PFSK-1 (cell line): ENCODE measurements around the gene INKA1.

ENCODE experiments used
- FOXP2 ChIP-seq: optimal IDR thresholded peaks from 2 replicates; pipeline ENCODE3; 2011; ENCODE audit warnings: borderline replicate concordance, control low read depth, inconsistent platforms; ENCODE audit not compliant: insufficient read depth; ENCODE audit errors: extremely low read length, extremely low read depth
- POLR2AphosphoS5 ChIP-seq: IDR thresholded peaks from 2 replicates; pipeline ENCODE4 v1.6.1; 2012; ENCODE audit warnings: low read depth, mild to moderate bottlenecking, control low read depth, low read length, moderate library complexity
- SIN3A ChIP-seq: IDR thresholded peaks from 2 replicates; pipeline ENCODE4 v1.6.1; 2012; ENCODE audit warnings: mild to moderate bottlenecking, low read length, moderate library complexity, borderline replicate concordance; ENCODE audit not compliant: insufficient read depth
- TAF1 ChIP-seq: IDR thresholded peaks from 2 replicates; pipeline ENCODE4 v1.6.1; 2012; ENCODE audit warnings: low read length, control low read depth, borderline replicate concordance; ENCODE audit not compliant: insufficient read depth
- TF ChIP-seq, protein P1 (sequence below), 2 experiments: IDR thresholded peaks; 2 replicates each; pipeline versions ENCODE4 v1.6.1 to v1.8.0; 2011 to 2012; ENCODE audit warnings: low read depth in 2 of 2, low read length in 2 of 2, control low read depth in 1 of 2, inconsistent platforms in 1 of 2, mild to moderate bottlenecking in 1 of 2, moderate library complexity in 1 of 2; ENCODE audit not compliant: insufficient read depth in 1 of 2

DNA sequence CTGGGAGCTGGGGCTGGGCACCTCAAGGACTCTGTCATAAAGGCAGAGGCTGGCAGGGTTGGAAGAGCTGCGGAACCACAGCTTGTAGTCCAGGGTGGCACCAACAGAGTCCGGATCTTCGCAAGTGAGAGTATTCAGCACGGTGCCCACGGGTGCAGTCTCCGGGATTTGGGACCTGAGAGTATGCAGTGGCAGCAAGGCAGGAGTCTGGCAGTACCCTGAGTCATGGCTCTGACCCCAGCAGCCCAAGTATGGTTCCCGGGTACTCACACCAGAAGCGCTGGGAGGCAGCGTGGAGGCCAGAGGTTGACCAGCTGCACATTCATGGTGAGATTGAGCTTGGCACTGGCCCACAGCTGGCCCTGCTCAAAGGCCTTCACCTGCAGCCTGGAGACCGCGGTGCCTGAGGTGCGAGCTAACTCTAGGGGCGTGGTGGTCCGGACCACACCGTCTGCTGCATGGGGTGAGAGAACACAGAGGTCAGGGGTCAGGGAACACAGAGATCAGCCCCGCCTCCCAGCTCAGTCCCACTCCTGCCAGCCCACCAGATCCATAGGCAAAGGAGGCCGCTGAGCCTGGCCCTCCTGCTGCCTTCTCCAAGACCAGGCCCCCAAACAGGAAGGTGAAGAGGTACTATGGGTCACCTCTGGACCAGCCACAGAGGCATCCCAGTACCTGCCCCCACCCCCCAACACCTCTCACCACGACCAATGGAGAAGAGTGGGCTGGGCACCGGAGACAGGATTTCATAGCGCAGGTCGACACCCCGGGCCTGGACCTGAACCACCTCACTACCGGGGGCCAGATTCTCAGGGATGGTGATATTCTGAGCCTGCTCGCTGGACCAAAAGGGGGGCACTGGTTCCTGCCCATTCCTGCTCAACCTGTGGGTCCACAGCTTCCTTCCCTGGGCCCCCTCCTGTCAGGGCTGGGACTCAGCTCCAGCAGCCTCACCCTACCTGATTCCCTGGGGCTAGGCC, 7.8 kb upstream of the INKA1 start:
- TF ChIP-seq, protein P1, sequence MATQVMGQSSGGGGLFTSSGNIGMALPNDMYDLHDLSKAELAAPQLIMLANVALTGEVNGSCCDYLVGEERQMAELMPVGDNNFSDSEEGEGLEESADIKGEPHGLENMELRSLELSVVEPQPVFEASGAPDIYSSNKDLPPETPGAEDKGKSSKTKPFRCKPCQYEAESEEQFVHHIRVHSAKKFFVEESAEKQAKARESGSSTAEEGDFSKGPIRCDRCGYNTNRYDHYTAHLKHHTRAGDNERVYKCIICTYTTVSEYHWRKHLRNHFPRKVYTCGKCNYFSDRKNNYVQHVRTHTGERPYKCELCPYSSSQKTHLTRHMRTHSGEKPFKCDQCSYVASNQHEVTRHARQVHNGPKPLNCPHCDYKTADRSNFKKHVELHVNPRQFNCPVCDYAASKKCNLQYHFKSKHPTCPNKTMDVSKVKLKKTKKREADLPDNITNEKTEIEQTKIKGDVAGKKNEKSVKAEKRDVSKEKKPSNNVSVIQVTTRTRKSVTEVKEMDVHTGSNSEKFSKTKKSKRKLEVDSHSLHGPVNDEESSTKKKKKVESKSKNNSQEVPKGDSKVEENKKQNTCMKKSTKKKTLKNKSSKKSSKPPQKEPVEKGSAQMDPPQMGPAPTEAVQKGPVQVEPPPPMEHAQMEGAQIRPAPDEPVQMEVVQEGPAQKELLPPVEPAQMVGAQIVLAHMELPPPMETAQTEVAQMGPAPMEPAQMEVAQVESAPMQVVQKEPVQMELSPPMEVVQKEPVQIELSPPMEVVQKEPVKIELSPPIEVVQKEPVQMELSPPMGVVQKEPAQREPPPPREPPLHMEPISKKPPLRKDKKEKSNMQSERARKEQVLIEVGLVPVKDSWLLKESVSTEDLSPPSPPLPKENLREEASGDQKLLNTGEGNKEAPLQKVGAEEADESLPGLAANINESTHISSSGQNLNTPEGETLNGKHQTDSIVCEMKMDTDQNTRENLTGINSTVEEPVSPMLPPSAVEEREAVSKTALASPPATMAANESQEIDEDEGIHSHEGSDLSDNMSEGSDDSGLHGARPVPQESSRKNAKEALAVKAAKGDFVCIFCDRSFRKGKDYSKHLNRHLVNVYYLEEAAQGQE (IDR thresholded peaks at IDR 0.05; ENCODE audit: insufficient read depth in 1 of 2, low read depth in 2 of 2, low read length in 2 of 2), result no peak
- no peak for TF ChIP-seq TAF1
- no peak for TF ChIP-seq POLR2AphosphoS5
- TF ChIP-seq SIN3A, result no peak
- no peak for TF ChIP-seq FOXP2
